RWPE2 (cell line): Measurements from ENCODE around the gene UGT1A8.

Source experiments
- ATAC-seq: fragments of 200-7000 bp; cut with Tn5 transposase; 3 replicates; pipeline ENCODE4 v1.9.1; 2021; ENCODE audit warnings: low read depth
- DNase-seq: peaks from one replicate; pipeline ENCODE4 v3.0.0-alpha.2; 2020; ENCODE audit warnings: low spot score
- H3K27ac ChIP-seq: fragments of 450-650 bp; 2 replicates; pipeline ENCODE4 v1.5.1; 2017; ENCODE audit warnings: mild to moderate bottlenecking; ENCODE audit not compliant: poor library complexity, severe bottlenecking
- H3K27me3 ChIP-seq: fragments of 250-450 bp; sonication (Bioruptor Pico); 2 replicates; pipeline ENCODE4 v1.5.1; 2021; ENCODE audit warnings: mild to moderate bottlenecking, moderate library complexity; ENCODE audit not compliant: insufficient read depth, poor library complexity, severe bottlenecking
- H3K36me3 ChIP-seq: fragments of 250-450 bp; sonication (Bioruptor Pico); 2 replicates; pipeline ENCODE4 v1.5.1; 2020; ENCODE audit warnings: low read depth, mild to moderate bottlenecking, moderate library complexity
- H3K4me1 ChIP-seq: fragments of 250-450 bp; sonication (Bioruptor Pico); 2 replicates; pipeline ENCODE4 v1.5.1; 2021; ENCODE audit warnings: mild to moderate bottlenecking, moderate library complexity; ENCODE audit not compliant: insufficient read depth, poor library complexity, severe bottlenecking
- H3K4me3 ChIP-seq: fragments of 250-450 bp; sonication (Bioruptor Pico); 2 replicates; pipeline ENCODE4 v1.5.1; 2021; ENCODE audit warnings: mild to moderate bottlenecking, moderate library complexity; ENCODE audit not compliant: severe bottlenecking
- H3K9me3 ChIP-seq: fragments of 250-450 bp; sonication (Bioruptor Pico); 2 replicates; pipeline ENCODE4 v1.5.1; 2021; ENCODE audit warnings: mild to moderate bottlenecking, moderate library complexity; ENCODE audit not compliant: severe bottlenecking
- TF ChIP-seq, protein P1 (sequence below): fragments of 450-650 bp; IDR thresholded peaks from one replicate; pipeline ENCODE4 v1.5.1; 2017; ENCODE audit warnings: mild to moderate bottlenecking, moderate library complexity; ENCODE audit not compliant: poor library complexity, severe bottlenecking

Gene UGT1A8

DNA sequence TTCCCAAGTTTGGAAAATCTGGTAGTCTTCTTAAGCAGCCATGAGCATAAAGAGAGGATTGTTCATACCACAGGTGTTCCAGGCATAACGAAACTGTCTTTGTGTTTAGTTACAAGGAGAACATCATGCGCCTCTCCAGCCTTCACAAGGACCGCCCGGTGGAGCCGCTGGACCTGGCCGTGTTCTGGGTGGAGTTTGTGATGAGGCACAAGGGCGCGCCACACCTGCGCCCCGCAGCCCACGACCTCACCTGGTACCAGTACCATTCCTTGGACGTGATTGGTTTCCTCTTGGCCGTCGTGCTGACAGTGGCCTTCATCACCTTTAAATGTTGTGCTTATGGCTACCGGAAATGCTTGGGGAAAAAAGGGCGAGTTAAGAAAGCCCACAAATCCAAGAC lies 154.7 kb downstream of the UGT1A8 start:
- Histone ChIP-seq H3K27me3 (no peaks in the 10 kb centered on the region), H3K27ac (no peak overlapping the region), H3K9me3 (no peaks in the 10 kb centered on the region), H3K4me1 (no peaks in the 10 kb centered on the region), H3K36me3 (no peaks in the 10 kb centered on the region), H3K4me3 (no peak overlapping the region)
- TF ChIP-seq, protein P1, sequence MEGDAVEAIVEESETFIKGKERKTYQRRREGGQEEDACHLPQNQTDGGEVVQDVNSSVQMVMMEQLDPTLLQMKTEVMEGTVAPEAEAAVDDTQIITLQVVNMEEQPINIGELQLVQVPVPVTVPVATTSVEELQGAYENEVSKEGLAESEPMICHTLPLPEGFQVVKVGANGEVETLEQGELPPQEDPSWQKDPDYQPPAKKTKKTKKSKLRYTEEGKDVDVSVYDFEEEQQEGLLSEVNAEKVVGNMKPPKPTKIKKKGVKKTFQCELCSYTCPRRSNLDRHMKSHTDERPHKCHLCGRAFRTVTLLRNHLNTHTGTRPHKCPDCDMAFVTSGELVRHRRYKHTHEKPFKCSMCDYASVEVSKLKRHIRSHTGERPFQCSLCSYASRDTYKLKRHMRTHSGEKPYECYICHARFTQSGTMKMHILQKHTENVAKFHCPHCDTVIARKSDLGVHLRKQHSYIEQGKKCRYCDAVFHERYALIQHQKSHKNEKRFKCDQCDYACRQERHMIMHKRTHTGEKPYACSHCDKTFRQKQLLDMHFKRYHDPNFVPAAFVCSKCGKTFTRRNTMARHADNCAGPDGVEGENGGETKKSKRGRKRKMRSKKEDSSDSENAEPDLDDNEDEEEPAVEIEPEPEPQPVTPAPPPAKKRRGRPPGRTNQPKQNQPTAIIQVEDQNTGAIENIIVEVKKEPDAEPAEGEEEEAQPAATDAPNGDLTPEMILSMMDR: no peak
- ATAC-seq (no peak), DNase-seq (no peak)

DNA sequence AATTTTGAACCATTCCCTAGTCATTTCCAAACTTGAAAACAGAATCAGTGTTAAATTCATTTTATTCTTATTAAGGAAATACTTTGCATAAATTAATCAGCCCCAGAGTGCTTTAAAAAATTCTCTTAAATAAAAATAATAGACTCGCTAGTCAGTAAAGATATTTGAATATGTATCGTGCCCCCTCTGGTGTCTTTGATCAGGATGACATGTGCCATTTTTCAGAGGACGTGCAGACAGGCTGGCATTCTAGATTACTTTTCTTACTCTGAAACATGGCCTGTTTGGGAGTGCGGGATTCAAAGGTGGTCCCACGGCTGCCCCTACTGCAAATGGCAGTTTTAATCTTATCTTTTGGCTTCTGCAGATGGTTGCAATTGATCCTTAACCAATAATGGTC lies 155.2 kb downstream of the UGT1A8 start:
- no peak for ATAC-seq
- Histone ChIP-seq H3K27me3 (no peaks in the 10 kb centered on the region), H3K9me3 (no peaks in the 10 kb centered on the region), H3K36me3 (no peaks in the 10 kb centered on the region), H3K4me3 (no peak overlapping the region), H3K27ac (no peak overlapping the region), H3K4me1 (no peaks in the 10 kb centered on the region)
- DNase-seq: no peak
- TF ChIP-seq, protein P1: peak; percentile 17

DNA sequence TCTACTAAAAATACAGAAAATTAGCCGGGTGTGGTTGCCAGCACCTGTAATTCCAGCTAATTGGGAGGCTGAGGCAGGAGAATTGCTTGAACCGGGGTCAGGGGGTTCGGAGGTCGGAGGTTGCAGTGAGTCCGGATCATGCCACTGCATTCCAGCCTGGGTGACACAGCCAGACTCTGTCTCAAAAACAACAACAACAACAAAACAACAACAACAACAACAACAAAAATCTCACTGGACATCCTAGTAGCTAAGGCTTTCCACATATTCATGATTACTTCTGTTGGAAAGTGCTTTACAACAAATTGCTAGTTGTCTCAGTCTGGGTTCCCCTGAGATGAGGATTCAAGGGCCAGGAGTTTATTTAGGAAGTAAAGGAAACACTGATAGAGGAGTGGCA lies 156.4 kb downstream of the UGT1A8 start:
- no peaks in the 10 kb centered on the region for H3K27me3 ChIP-seq
- TF ChIP-seq, protein P1: no peak
- DNase-seq (no peak), ATAC-seq (no peak)
- no peak overlapping the region for H3K27ac ChIP-seq
- no peaks in the 10 kb centered on the region for H3K36me3 ChIP-seq
- no peaks in the 10 kb centered on the region for H3K9me3 ChIP-seq
- no peaks in the 10 kb centered on the region for H3K4me1 ChIP-seq
- no peak overlapping the region for H3K4me3 ChIP-seq

DNA sequence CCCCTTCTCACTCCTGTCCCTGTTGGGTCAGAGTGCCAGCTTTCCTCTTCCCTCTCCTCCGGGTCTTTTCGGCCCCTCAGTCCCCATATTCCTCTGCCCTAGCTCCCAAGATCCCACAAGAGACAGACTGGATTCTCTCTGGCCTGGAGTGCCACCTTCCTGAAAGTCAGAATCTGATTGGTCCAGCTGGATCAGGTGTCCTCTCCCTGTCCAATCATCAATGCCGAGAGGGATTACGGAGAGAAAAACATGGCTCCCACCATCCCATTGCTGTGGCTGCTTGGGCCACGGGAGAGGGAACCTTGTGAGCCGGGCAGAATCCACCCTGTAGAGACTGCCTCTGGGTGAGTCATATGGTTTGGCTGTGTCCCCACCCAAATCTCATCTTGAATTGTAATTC lies 158.0 kb downstream of the UGT1A8 start:
- H3K36me3 ChIP-seq: no peaks in the 10 kb centered on the region
- no peak overlapping the region for H3K27ac ChIP-seq
- ATAC-seq (no peak), DNase-seq (no peak)
- H3K4me1 ChIP-seq: no peaks in the 10 kb centered on the region
- H3K9me3 ChIP-seq: no peaks in the 10 kb centered on the region
- TF ChIP-seq, protein P1: no peak
- H3K4me3 ChIP-seq: no peak overlapping the region
- H3K27me3 ChIP-seq: no peaks in the 10 kb centered on the region

DNA sequence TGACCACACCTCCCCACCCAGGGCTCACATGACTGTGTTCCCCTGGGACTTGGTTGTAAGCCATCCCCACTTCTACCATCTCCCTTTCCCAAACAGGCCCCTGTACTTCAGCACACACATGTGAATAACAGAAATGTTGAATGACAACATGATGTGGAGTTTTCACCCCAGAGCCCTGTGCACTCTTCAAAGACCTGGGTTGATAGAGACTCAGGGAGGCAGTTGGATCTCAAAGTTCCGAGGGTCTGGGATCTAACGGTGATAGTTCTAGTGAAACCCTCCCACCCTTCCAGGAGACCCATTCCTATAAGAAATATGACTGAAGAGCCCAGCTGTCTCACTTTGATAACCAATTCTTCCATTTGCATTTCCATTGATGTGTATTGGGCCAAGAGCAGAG lies 160.6 kb downstream of the UGT1A8 start, which contains the start of gene MROH2A:
TSS of gene MROH2A (plus strand) at position 301 of the 400 bp plus-strand sequence. CDS start 1,029 bp downstream, outside the sequence.
- Histone ChIP-seq H3K36me3 (no peaks in the 10 kb centered on the region), H3K4me3 (no peak within 1 kb of the TSS), H3K9me3 (no peaks in the 10 kb centered on the region), H3K27ac (no peak within 1 kb of the TSS), H3K27me3 (no peaks in the 10 kb centered on the region), H3K4me1 (no peaks in the 10 kb centered on the region)
- DNase-seq (no peak), ATAC-seq (no peak)
- TF ChIP-seq, protein P1: no peak
